OCI-LY1 (cell line): ENCODE data around the gene CRYGS.

ENCODE experiments used
- CTCF ChIP-seq: fragments of 200-600 bp; sonication (generic), shearing (Covaris generic); IDR thresholded peaks from 2 replicates; pipeline ENCODE4 v1.5.1; 2017; ENCODE audit warnings: mild to moderate bottlenecking, antibody characterized with exemption, low read length, moderate library complexity, mixed read lengths
- EZH2 ChIP-seq: fragments of 200-600 bp; sonication (generic), shearing (Covaris generic); IDR thresholded peaks from 2 replicates; pipeline ENCODE4 v1.8.0; 2017; ENCODE audit warnings: borderline replicate concordance, mixed run types, mild to moderate bottlenecking, antibody characterized with exemption, low read length, moderate library complexity, mixed read lengths

GRCh38 chr3:186580785-186581184 lies 36.6 kb upstream of the CRYGS start:
- TF ChIP-seq EZH2 (no peak), CTCF (no peak)
